Measurements from ENCODE around the gene FERMT2. TPM values are rescaled to one million over a fixed set of nuclear protein-coding genes. Genes with fewer than 3 reads are reported as not detected.

FERMT2 gene
- total and polyA plus RNA-seq, 4 donors, result 33.2 to 170 (median 66.6) TPM

DNA sequence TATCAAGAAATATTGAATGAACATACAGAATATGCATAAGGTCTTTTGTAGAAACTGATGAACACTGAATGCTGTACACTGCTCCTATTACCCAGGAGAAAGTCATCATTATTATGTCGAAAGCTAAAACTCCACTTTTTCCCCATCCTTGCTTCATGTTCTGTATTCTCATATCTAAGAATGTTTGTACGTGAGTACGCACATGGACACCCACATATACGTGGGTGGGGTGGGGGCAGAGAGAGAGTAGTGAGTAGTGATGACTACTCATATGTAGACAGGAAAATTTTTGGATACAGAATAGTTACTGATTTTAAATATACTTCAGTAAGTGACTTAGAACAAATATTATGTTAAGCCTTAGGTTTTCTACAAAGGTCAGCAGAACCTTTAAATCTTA lies 75.1 kb downstream of the FERMT2 start:
- Histone ChIP-seq H3K36me3 (ENCODE audit: control insufficient read depth in 4 of 4, insufficient read depth in 4 of 4, low read length in 4 of 4) (peaks cover 18 to 56% (median 45%) of the 10 kb centered on the region in 4 donors), H3K27ac (ENCODE audit: low read depth in 1 of 2, low read length in 1 of 2) (no peak overlapping the region)
- DNase-seq, result no peak

DNA sequence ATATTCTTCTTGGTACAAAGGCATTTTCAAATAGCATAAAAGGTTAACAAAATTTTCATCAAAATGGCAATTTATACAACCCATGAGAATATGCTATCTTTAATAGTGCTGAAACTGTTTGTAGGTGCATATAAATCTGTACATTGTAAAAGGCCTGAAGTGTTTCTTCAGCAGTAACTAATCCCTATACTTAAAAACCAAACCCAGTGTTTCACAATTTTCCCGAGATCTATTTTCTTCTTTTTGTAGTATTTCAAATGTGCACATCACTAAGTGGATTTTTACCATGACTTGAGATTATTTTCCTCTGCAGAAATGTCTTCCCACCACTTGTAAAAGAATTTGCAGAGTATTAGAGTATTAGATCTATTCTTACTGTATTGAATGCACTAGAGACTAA lies 76.5 kb downstream of the FERMT2 start:
- TF ChIP-seq, protein P1, sequence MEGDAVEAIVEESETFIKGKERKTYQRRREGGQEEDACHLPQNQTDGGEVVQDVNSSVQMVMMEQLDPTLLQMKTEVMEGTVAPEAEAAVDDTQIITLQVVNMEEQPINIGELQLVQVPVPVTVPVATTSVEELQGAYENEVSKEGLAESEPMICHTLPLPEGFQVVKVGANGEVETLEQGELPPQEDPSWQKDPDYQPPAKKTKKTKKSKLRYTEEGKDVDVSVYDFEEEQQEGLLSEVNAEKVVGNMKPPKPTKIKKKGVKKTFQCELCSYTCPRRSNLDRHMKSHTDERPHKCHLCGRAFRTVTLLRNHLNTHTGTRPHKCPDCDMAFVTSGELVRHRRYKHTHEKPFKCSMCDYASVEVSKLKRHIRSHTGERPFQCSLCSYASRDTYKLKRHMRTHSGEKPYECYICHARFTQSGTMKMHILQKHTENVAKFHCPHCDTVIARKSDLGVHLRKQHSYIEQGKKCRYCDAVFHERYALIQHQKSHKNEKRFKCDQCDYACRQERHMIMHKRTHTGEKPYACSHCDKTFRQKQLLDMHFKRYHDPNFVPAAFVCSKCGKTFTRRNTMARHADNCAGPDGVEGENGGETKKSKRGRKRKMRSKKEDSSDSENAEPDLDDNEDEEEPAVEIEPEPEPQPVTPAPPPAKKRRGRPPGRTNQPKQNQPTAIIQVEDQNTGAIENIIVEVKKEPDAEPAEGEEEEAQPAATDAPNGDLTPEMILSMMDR (IDR thresholded peaks at IDR 0.05; ENCODE audit: control extremely low read depth, extremely low read depth), result no peak
- peaks cover 16 to 58% (median 43%) of the 10 kb centered on the region in 4 donors for H3K36me3 ChIP-seq (ENCODE audit: control insufficient read depth in 4 of 4, insufficient read depth in 4 of 4, low read length in 4 of 4)
- no peak overlapping the region for H3K27ac ChIP-seq (ENCODE audit: low read depth in 1 of 2, low read length in 1 of 2)
- H3K4me3 ChIP-seq, result no peak overlapping the region
- no peak for DNase-seq
- no peaks in the 10 kb centered on the region for H3K27me3 ChIP-seq (ENCODE audit: control insufficient read depth in 3 of 3, insufficient read depth in 3 of 3, low read length in 2 of 3)
- H3K9me3 ChIP-seq (ENCODE audit: control insufficient read depth in 4 of 4, insufficient read depth in 3 of 4, low read length in 3 of 4), result peaks cover 0 to 1% (median 0%) of the 10 kb centered on the region in 4 donors
- no peak overlapping the region for H3K9ac ChIP-seq (ENCODE audit: insufficient read depth in 1 of 2, low read length in 2 of 2)
- H3K4me1 ChIP-seq (ENCODE audit: control insufficient read depth in 5 of 5, insufficient read depth in 5 of 5, low read length in 5 of 5), result peaks cover 0 to 16% (median 8%) of the 10 kb centered on the region in 5 donors
- WGBS, 2 donors, result 81 to 88% methylated on average over 1 of the region's 1 CpG
- ATAC-seq (ENCODE audit: insufficient read depth, low FRiP score), result no peak

More for the DNA sequence above, 75.1 kb downstream of the FERMT2 start:
- 89 to 98% methylated on average over 4 of the region's 4 CpGs for WGBS, 2 donors
- Histone ChIP-seq H3K9ac (ENCODE audit: insufficient read depth in 1 of 2, low read length in 2 of 2) (no peak overlapping the region), H3K4me1 (ENCODE audit: control insufficient read depth in 5 of 5, insufficient read depth in 5 of 5, low read length in 5 of 5) (peaks cover 0 to 16% (median 8%) of the 10 kb centered on the region in 5 donors), H3K9me3 (ENCODE audit: control insufficient read depth in 4 of 4, insufficient read depth in 3 of 4, low read length in 3 of 4) (peaks cover 0 to 1% (median 0%) of the 10 kb centered on the region in 4 donors), H3K27me3 (ENCODE audit: control insufficient read depth in 3 of 3, insufficient read depth in 3 of 3, low read length in 2 of 3) (no peaks in the 10 kb centered on the region), H3K4me3 (no peak overlapping the region)
- ATAC-seq (ENCODE audit: insufficient read depth, low FRiP score), result no peak
- TF ChIP-seq, protein P1 (IDR thresholded peaks at IDR 0.05; ENCODE audit: control extremely low read depth, extremely low read depth), result no peak

DNA sequence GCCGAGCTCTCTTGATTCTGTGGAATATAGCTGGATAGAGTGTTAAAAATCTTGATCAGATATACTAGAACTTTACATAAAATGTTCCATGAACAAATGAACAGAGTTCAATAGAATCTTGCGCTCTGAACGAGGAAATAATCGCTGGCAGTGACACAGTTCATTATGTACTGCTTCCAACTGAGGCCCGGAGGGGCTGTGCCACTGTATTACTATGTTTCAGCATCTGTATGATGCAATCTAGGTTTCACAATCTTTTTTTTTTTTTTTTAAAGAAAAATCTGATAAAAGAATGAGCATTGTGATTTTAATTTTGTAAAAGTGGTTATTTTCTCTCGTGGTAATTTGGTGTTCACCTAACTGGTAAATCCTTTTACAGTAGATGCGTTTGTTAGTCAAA lies 77.2 kb downstream of the FERMT2 start:
- DNase-seq (peak; percentile 73 to 91 (median 87)), ATAC-seq (ENCODE audit: insufficient read depth, low FRiP score) (no peak)
- TF ChIP-seq, protein P1 (IDR thresholded peaks at IDR 0.05; ENCODE audit: control extremely low read depth, extremely low read depth), result no peak
- Histone ChIP-seq H3K4me3 (no peak overlapping the region), H3K9me3 (ENCODE audit: control insufficient read depth in 4 of 4, insufficient read depth in 3 of 4, low read length in 3 of 4) (peaks cover 0 to 1% (median 0%) of the 10 kb centered on the region in 4 donors), H3K4me1 (ENCODE audit: control insufficient read depth in 5 of 5, insufficient read depth in 5 of 5, low read length in 5 of 5) (peaks cover 0 to 16% (median 8%) of the 10 kb centered on the region in 5 donors), H3K9ac (ENCODE audit: insufficient read depth in 1 of 2, low read length in 2 of 2) (no peak overlapping the region), H3K27me3 (ENCODE audit: control insufficient read depth in 3 of 3, insufficient read depth in 3 of 3, low read length in 2 of 3) (no peaks in the 10 kb centered on the region), H3K36me3 (ENCODE audit: control insufficient read depth in 4 of 4, insufficient read depth in 4 of 4, low read length in 4 of 4) (peaks cover 20 to 65% (median 48%) of the 10 kb centered on the region in 4 donors), H3K27ac (ENCODE audit: low read depth in 1 of 2, low read length in 1 of 2) (no peak overlapping the region)
- 69 to 71% methylated on average over 7 of the region's 7 CpGs for WGBS, 2 donors

DNA sequence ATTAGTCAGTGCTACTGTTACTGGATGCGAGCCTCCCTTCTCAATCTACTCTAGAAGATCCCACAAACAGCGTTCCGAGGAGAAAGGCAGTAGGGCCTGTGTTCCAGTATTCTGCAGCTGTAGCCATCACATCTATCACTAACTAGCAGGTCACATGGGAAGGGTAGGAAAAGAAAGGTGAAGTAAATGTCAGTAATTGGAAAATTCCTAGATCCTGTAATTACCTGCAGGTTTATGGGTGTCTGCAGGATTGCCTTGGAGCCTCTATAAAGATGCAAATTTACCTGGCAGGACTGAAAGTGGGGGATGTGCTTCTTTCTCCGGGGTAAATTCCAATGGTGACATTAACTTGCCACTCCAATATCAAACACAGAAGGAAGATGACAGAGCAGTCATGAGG lies 77.8 kb downstream of the FERMT2 start:
- Histone ChIP-seq H3K9me3 (ENCODE audit: control insufficient read depth in 4 of 4, insufficient read depth in 3 of 4, low read length in 3 of 4) (peaks cover 0 to 1% (median 0%) of the 10 kb centered on the region in 4 donors), H3K27ac (ENCODE audit: low read depth in 1 of 2, low read length in 1 of 2) (no peak overlapping the region), H3K9ac (ENCODE audit: insufficient read depth in 1 of 2, low read length in 2 of 2) (peak overlapping the region in 1 of 2 donors; percentile 39), H3K36me3 (ENCODE audit: control insufficient read depth in 4 of 4, insufficient read depth in 4 of 4, low read length in 4 of 4) (peaks cover 20 to 68% (median 54%) of the 10 kb centered on the region in 4 donors), H3K4me3 (no peak overlapping the region), H3K27me3 (ENCODE audit: control insufficient read depth in 3 of 3, insufficient read depth in 3 of 3, low read length in 2 of 3) (no peaks in the 10 kb centered on the region), H3K4me1 (ENCODE audit: control insufficient read depth in 5 of 5, insufficient read depth in 5 of 5, low read length in 5 of 5) (peaks cover 0 to 16% (median 8%) of the 10 kb centered on the region in 5 donors)
- TF ChIP-seq, protein P1 (IDR thresholded peaks at IDR 0.05; ENCODE audit: control extremely low read depth, extremely low read depth), result no peak
- DNase-seq (no peak), ATAC-seq (ENCODE audit: insufficient read depth, low FRiP score) (no peak)
- 86 to 89% methylated on average over 4 of the region's 4 CpGs for WGBS, 2 donors
